Right kidney (tissue), 1 donor: ENCODE measurements around the gene ACTN2.

ENCODE experiments used
- DNase-seq: peaks from one replicate; pipeline ENCODE4 v3.0.0-alpha.2; 2016

The ACTN2 gene

DNA sequence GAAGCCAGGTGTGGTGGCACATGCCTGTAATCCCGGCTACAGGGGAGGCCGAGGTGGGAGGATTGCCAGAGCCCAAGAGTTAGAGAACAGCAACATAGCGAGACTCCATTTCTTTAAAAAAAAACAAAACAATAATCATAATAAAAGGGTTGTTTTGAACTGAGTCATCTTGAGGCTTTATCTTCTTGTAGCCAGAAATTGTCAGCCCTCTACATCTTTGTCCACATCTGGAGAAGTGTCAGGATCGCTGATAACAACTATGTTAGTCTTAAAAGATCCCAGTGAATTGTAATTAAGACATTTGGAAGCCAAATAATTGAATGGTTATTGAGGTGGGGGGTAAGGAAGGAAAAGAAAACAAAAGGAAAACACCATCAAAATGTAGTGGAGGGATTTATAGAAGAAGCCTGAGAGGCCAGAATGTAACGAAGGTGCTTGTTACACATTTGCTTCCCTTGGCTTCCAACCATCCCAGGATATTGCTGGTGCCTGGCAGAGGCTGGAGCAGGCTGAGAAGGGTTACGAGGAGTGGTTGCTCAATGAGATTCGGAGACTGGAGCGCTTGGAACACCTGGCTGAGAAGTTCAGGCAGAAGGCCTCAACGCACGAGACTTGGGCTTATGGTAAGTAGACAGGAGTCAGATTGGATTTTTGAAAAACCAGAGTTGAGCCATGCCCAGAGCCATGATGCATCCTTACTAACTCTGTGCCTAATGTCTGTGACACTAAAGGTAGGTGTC, 56.3 kb downstream of the ACTN2 start:
- no peak for DNase-seq

DNA sequence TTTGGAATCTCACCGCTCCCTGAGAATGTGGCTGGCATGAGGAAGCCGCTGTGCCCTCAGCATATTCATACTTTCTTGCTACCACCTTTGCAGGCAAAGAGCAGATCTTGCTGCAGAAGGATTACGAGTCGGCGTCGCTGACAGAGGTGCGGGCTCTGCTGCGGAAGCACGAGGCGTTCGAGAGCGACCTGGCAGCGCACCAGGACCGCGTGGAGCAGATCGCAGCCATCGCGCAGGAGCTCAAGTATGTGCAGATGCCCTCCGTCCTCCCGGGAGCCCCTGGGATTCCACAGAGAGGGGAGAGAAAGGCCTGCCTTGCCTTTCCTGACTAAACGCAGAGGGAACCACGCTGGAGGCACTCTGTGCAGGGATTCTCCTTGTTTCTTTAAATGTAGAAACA, 58.2 kb downstream of the ACTN2 start:
- DNase-seq: no peak

- no peak for DNase-seq
These were observed 60.5 kb downstream of the ACTN2 start for GRCh38 chr1:236746785-236747184.

GRCh38 chr1:236747311-236747985, 61.1 kb downstream of the ACTN2 start:
- DNase-seq: no peak

DNA sequence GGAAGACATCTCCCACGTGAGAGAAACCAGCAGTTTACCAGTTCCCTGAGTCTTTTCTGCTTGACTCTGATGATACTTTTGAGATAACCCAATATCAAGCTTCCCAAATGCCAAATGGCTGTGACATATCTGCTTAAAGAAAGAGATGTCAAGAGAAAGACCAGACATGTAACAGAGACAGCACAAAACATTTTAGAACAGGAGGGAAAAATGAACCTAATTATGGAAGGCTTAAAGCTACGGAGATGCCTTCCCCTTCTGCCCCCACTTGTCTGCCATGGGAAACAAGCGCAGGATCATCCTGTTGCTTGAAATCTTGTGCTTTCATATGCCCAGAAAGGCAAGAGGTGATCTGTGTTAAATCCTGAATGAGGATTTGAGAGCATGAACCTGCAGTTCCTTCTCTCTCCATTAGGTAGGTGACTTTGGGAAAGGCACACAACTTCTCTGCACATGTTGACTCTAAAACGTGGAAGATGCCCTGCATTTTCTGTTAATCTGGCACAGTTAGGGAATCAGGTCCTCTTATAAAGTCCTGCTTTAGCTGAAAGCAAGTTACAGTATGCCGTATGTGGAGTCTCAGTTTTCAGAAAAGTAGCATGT, 62.1 kb downstream of the ACTN2 start:
- no peak for DNase-seq

DNA sequence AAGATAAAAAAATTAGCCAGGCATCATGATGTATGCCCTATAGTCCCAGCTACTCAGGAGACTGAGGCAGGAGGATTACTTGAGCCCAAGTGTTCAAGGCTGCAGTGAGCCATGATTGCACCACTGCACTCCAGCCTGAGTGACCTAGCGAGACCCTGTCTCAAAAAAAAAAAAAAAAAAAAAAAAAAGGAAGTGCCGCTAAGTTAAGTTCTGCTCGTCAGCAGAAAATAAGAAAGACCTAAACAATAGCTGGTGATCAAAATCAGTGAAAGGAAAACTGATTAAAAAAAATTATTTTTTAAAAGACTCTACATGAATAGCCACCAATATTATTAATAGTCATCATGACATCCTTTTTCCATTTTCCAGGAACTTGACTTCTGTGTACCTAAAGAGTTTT, 64.6 kb downstream of the ACTN2 start:
- no peak for DNase-seq

GRCh38 chr1:236751385-236751784, 65.1 kb downstream of the ACTN2 start:
- DNase-seq: no peak

DNA sequence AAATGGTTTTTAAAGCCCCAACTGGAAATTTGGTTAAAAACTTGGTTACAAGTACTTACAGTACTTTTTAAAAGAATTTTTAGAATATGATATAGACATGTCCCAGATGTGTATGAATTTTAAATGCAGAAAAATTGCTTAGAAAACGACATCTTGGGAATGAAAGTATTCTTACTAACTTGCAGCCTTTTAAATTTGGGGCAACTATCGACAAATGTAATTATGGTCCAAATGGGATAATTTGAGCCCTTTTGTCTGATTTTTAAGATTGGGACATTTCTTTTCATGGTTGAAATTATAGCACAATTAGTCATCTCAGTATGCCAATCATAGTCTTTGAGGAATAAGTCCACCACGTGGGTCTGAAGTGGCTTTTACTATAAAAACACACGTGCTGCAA, 65.6 kb downstream of the ACTN2 start:
- DNase-seq: no peak

GRCh38 chr1:236753516-236753915, 67.2 kb downstream of the ACTN2 start:
- DNase-seq: no peak

- DNase-seq: no peak
These were observed 67.7 kb downstream of the ACTN2 start for GRCh38 chr1:236753964-236754363.

- DNase-seq: no peak
These were observed 68.4 kb downstream of the ACTN2 start for GRCh38 chr1:236754525-236755210.

GRCh38 chr1:236757640-236758039, 71.3 kb downstream of the ACTN2 start:
- no peak for DNase-seq

DNA sequence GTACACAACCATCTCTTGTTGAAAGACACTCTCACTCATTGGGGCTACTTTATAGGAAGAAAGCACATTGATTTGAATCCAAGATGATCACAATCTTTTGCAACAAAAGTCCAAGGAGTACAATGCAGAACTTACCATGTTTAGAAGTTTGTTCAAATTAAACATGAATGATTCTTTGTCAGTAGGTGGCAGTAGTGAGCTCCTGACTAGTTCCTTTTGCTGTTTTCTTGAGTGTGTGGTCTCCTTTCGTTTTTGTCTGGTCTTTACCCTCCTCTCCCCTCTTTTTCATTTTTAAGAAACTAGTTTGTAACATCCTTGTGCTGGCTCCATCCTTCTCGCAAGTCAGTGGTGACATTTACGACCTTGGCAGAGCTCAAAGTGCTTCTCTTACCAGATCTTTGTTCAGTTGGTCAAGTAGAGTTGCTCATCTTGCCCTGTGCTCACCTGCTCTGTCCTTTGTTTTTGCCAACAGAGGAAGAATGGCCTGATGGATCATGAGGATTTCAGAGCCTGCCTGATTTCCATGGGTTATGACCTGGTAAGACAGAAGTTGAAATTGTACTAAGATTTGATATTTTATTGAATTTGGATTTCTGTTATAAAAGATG, 73.1 kb downstream of the ACTN2 start:
- DNase-seq: peak; percentile 37

DNA sequence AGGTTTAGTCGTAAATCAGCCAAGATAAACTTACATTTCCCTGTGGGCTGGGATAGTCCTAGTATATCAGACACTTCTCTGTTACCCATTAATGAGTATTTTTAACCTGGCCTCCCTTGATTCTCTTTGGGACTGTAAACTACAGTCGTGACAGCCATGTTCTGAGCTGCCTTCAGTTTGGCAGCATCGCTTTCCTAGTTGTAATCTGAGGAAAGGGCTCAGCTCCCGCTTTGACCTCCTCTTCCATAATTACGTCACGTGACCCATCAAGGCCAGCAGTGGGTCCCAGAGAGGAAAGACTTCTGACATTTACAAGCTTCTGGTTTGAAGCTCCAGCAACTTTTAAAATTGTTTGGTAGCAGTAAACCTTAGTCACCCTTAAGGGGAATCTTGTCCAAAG, 74.2 kb downstream of the ACTN2 start:
- peak; percentile 30 for DNase-seq

GRCh38 chr1:236760986-236761385, 74.7 kb downstream of the ACTN2 start:
- DNase-seq: no peak

GRCh38 chr1:236761397-236762132, 75.3 kb downstream of the ACTN2 start:
- no peak for DNase-seq

- DNase-seq: peak; percentile 20
These were observed 76.1 kb downstream of the ACTN2 start for GRCh38 chr1:236762410-236762809.

DNA sequence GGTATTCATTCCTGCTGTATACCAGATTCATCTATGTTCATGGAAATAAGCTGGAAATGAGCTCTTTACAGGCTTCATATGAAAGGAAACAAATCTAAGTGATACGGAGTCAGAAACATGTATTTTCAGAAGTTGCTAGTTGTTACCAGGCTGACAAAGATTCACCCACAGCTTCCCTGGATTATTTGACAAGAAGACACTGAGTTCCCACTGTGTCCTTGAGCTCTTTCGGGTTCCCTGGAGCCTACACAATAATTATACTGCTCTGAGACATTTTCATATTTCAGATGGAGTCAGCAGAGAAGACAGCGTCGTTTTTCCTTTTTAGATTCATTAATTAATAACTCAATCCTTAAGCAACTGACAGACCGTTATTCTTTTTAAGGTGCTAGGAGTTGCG, 79.5 kb downstream of the ACTN2 start:
- no peak for DNase-seq

GRCh38 chr1:236766506-236766905, 80.2 kb downstream of the ACTN2 start:
- no peak for DNase-seq

DNA sequence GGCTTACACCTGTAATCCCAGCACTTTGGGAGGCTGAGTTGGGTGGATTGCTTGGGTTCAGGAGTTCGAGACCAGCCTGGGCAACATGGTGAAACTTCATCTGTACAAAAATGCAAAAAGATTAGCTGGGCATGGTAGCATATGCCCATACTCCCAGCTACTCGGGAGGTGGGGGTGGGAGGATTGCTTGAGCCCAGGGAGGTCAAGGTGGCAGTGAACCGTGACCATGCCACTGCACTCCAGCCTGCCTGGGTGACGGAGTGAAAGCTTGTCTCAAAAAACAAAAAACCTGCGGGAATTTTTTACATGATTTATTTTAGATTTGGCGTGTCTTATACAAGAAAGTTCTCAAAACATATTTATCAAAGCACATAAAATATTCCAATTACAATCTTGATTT, 81.0 kb downstream of the ACTN2 start:
- DNase-seq: no peak

- no peak for DNase-seq
These were observed 82.3 kb downstream of the ACTN2 start for GRCh38 chr1:236768601-236769000.

GRCh38 chr1:236773919-236774318, 87.6 kb downstream of the ACTN2 start:
- DNase-seq: no peak
